IMR-90 (cell line): Measurements from ENCODE around the gene MEGF11. TPM values are rescaled to one million over a fixed set of nuclear protein-coding genes. Genes with fewer than 3 reads are reported as not detected.

Source experiments
- ATAC-seq: fragments of 200-7000 bp; cut with Tn5 transposase; 2 replicates; pipeline ENCODE4 v1.9.1; 2020; ENCODE audit warnings: low read depth, mild to moderate bottlenecking, moderate library complexity
- BruUV-seq: library from RNA; stranded (reverse); fragments of 400-500 nt; replicated peaks from 2 replicates; lab custom pipeline; 2021; lab: Mats Ljungman, UMichigan
- CTCF ChIA-PET: fragments of 300-600 bp; formaldehyde crosslinking; extraction: SDS; loops from one replicate; lab custom pipeline; 2021; ENCODE audit warnings: antibody characterized with exemption; lab: Yijun Ruan, JAX
- POLR2A ChIA-PET: fragments of 300-600 bp; sonication (Branson Sonifier 250); formaldehyde crosslinking; loops from one replicate; lab custom pipeline; 2022; ENCODE audit warnings: antibody characterized with exemption; ENCODE audit not compliant: unreplicated experiment; lab: Charles Lee
- DNase-seq: peaks from one replicate; pipeline ENCODE4 v3.0.0; 2013
- H2AFZ ChIP-seq: replicated peaks from 2 replicates; pipeline ENCODE3; 2013; ENCODE audit warnings: low read length, mild to moderate bottlenecking; ENCODE audit not compliant: poor library complexity
- H2AK5ac ChIP-seq: 2 replicates; pipeline ENCODE4 v1.6.1; 2013; ENCODE audit warnings: low read depth, low read length, inconsistent platforms
- H2AK9ac ChIP-seq: replicated peaks from 2 replicates; pipeline ENCODE3; 2013; ENCODE audit warnings: mild to moderate bottlenecking, low read depth, low read length, moderate library complexity; ENCODE audit not compliant: poor library complexity
- H2BK120ac ChIP-seq: 2 replicates; pipeline ENCODE4 v1.6.1; 2013; ENCODE audit warnings: low read depth, low read length, inconsistent platforms
- H2BK15ac ChIP-seq: 3 replicates; pipeline ENCODE4 v1.6.1; 2013; ENCODE audit warnings: low read depth, low read length, inconsistent platforms
- H2BK20ac ChIP-seq: 2 replicates; pipeline ENCODE4 v1.6.1; 2013; ENCODE audit warnings: low read depth, mild to moderate bottlenecking, inconsistent platforms, low read length, moderate library complexity
- H2BK5ac ChIP-seq: 2 replicates; pipeline ENCODE4 v1.6.1; 2013; ENCODE audit warnings: mild to moderate bottlenecking, low read depth, low read length, inconsistent platforms; ENCODE audit not compliant: poor library complexity, severe bottlenecking
- H3K14ac ChIP-seq: replicated peaks from 2 replicates; pipeline ENCODE4 v1.6.1; 2013; ENCODE audit warnings: low read depth, low read length, inconsistent platforms
- H3K18ac ChIP-seq: 2 replicates; pipeline ENCODE4 v1.6.1; 2013; ENCODE audit warnings: low read depth, low read length, control low read depth
- H3K23ac ChIP-seq: 2 replicates; pipeline ENCODE4 v1.6.1; 2013; ENCODE audit warnings: low read depth, low read length, inconsistent platforms
- H3K27ac ChIP-seq: 2 replicates; pipeline ENCODE4 v1.5.1; 2013; ENCODE audit warnings: mild to moderate bottlenecking, control low read depth, low read length; ENCODE audit not compliant: insufficient read depth
- H3K27me3 ChIP-seq: 2 replicates; pipeline ENCODE4 v1.6.1; 2013; ENCODE audit warnings: low read length; ENCODE audit not compliant: control insufficient read depth, insufficient read depth
- H3K36me3 ChIP-seq: 2 replicates; pipeline ENCODE4 v1.6.1; 2013; ENCODE audit warnings: low read length, mixed read lengths; ENCODE audit not compliant: control insufficient read depth, insufficient read depth
- H3K4ac ChIP-seq: 2 replicates; pipeline ENCODE4 v1.6.1; 2013; ENCODE audit warnings: low read depth, low read length, inconsistent platforms
- H3K4me1 ChIP-seq: 2 replicates; pipeline ENCODE4 v1.6.1; 2013; ENCODE audit warnings: low read length, mixed read lengths; ENCODE audit not compliant: control insufficient read depth, insufficient read depth
- H3K4me2 ChIP-seq: 2 replicates; pipeline ENCODE4 v1.6.1; 2013; ENCODE audit warnings: low read depth, mild to moderate bottlenecking, control low read depth, low read length, moderate library complexity
- H3K4me3 ChIP-seq: 2 replicates; pipeline ENCODE4 v1.5.1; 2013; ENCODE audit warnings: low read depth, mild to moderate bottlenecking, control low read depth, low read length, moderate library complexity; ENCODE audit not compliant: insufficient read depth
- H3K56ac ChIP-seq: 2 replicates; pipeline ENCODE4 v1.6.1; 2013; ENCODE audit warnings: low read length, inconsistent platforms; ENCODE audit not compliant: insufficient read depth; ENCODE audit errors: extremely low read depth
- H3K79me1 ChIP-seq, 2 experiments: 2 replicates each; pipeline ENCODE4 v1.6.1; 2013; ENCODE audit warnings: low read length in 2 of 2, inconsistent platforms in 1 of 2, low read depth in 1 of 2
- H3K9ac ChIP-seq: 2 replicates; pipeline ENCODE4 v1.6.1; 2013; ENCODE audit warnings: low read depth, low read length, control low read depth
- H3K9me1 ChIP-seq: 2 replicates; pipeline ENCODE4 v1.6.1; 2013; ENCODE audit warnings: low read length, inconsistent platforms; ENCODE audit not compliant: insufficient read depth
- H3K9me3 ChIP-seq: 2 replicates; pipeline ENCODE4 v1.6.1; 2013; ENCODE audit warnings: low read length; ENCODE audit not compliant: control insufficient read depth, insufficient read depth
- H4K20me1 ChIP-seq: 2 replicates; pipeline ENCODE4 v1.6.1; 2013; ENCODE audit warnings: low read length, inconsistent platforms; ENCODE audit not compliant: insufficient read depth
- H4K5ac ChIP-seq: 2 replicates; pipeline ENCODE4 v1.6.1; 2013; ENCODE audit warnings: mild to moderate bottlenecking, low read depth, low read length, control low read depth
- H4K8ac ChIP-seq, 2 experiments: 2 replicates each; pipeline ENCODE4 v1.6.1; 2013; ENCODE audit warnings: low read depth in 2 of 2, low read length in 2 of 2, control low read depth in 1 of 2, inconsistent platforms in 1 of 2
- H4K91ac ChIP-seq: 2 replicates; pipeline ENCODE4 v1.6.1; 2013; ENCODE audit warnings: low read depth, low read length, inconsistent platforms; ENCODE audit not compliant: insufficient read depth
- BHLHE40 ChIP-seq: fragments of 150-350 bp; IDR thresholded peaks from 2 replicates; pipeline ENCODE4 v1.6.1; 2016; ENCODE audit warnings: mild to moderate bottlenecking, low read depth, low read length
- CEBPB ChIP-seq: IDR thresholded peaks from 2 replicates; pipeline ENCODE4 v1.6.1; 2012; ENCODE audit warnings: low read depth, low read length, improper control_type of control experiment
- CTCF ChIP-seq: conservative IDR thresholded peaks from 2 replicates; pipeline ENCODE4 v1.5.1; 2012; ENCODE audit warnings: mild to moderate bottlenecking, low read depth, low read length, improper control_type of control experiment
- ELK1 ChIP-seq: fragments of 150-350 bp; IDR thresholded peaks from 2 replicates; pipeline ENCODE4 v1.6.1; 2016; ENCODE audit warnings: low read depth, mild to moderate bottlenecking, low read length, moderate library complexity, borderline replicate concordance
- FOS ChIP-seq: fragments of 150-350 bp; IDR thresholded peaks from 2 replicates; pipeline ENCODE4 v1.6.1; 2016; ENCODE audit warnings: low read depth, low read length
- MAZ ChIP-seq: IDR thresholded peaks from 2 replicates; pipeline ENCODE4 v1.6.1; 2012; ENCODE audit warnings: low read depth, mild to moderate bottlenecking, low read length, improper control_type of control experiment, moderate library complexity, borderline replicate concordance
- MXI1 ChIP-seq: IDR thresholded peaks from 2 replicates; pipeline ENCODE4 v1.6.1; 2012; ENCODE audit warnings: low read depth, mild to moderate bottlenecking, low read length, moderate library complexity, borderline replicate concordance
- POLR2A ChIP-seq: IDR thresholded peaks from 2 replicates; pipeline ENCODE4 v1.6.1; 2012; ENCODE audit warnings: mild to moderate bottlenecking, low read depth, low read length
- RAD21 ChIP-seq: IDR thresholded peaks from 2 replicates; pipeline ENCODE4 v1.6.1; 2012; ENCODE audit warnings: low read length, improper control_type of control experiment
- RFX5 ChIP-seq: IDR thresholded peaks from 2 replicates; pipeline ENCODE4 v1.8.0; 2012; ENCODE audit warnings: low read depth, mild to moderate bottlenecking, low read length, moderate library complexity
- SMC3 ChIP-seq: fragments of 150-350 bp; IDR thresholded peaks from 2 replicates; pipeline ENCODE4 v1.6.1; 2016; ENCODE audit warnings: low read depth, mild to moderate bottlenecking, antibody characterized with exemption, low read length, moderate library complexity
- USF2 ChIP-seq: fragments of 150-350 bp; IDR thresholded peaks from 2 replicates; pipeline ENCODE4 v1.6.1; 2017; ENCODE audit warnings: mild to moderate bottlenecking, antibody characterized with exemption, low read length, low read depth
- WGBS, 2 experiments: methylation state at CpG; one replicate each; pipeline versions ENCODE4 v1.1.5 to v1.1.7; 2013; ENCODE audit warnings: missing lambda C conversion rate in 2 of 2; ENCODE audit not compliant: insufficient read length in 1 of 2; ENCODE audit errors: extremely low coverage in 2 of 2; 5-methylcytosine and 5-hydroxymethylcytosine counted together
- dilution Hi-C: fragments of 300-500 bp; cut with HindIII; formaldehyde crosslinking; loops from one replicate; pipeline ENCODE4 v1.14.3; 2018; ENCODE audit warnings: low sequenced_read_pairs; ENCODE audit not compliant: unreplicated experiment
- in situ Hi-C: fragments of 300-500 bp; cut with MboI; formaldehyde crosslinking; loops from 3 replicates; pipeline ENCODE4 v1.14.3; 2019; ENCODE audit warnings: low sequenced_read_pairs, inconsistent platforms, mixed read lengths
- intact Hi-C: fragments of 100-400 bp; cut with micrococcal nuclease; formaldehyde crosslinking; loops from 2 replicates; pipeline ENCODE4 v1.10.0; 2022
- polyA plus RNA-seq, 3 experiments: library from polyadenylated mRNA; depleted of rRNA; stranded (reverse); fragments of >200 nt; gene quantifications; 2 replicates each; pipeline ENCODE4 v1.2.3, GENCODE V29; 2012; ENCODE audit warnings: low replicate concordance in 1 of 3
- total RNA-seq: library from RNA; depleted of rRNA; stranded (reverse); fragments of >200 nt; gene quantifications from 2 replicates; pipeline ENCODE4 v1.2.3, GENCODE V29; 2012

MEGF11 gene
- total and polyA plus RNA-seq, 2 of the 4 experiments (the other 2 are of a cell fraction) = not detected

- Histone ChIP-seq H3K27ac (peak within 1 kb of the TSS; percentile 91), H3K36me3 (no peaks in the 10 kb centered on the region), H3K4me3 (peak within 1 kb of the TSS; percentile 58), H3K9ac (peak within 1 kb of the TSS; percentile 95), H4K8ac (peak within 1 kb of the TSS; percentile 80 to 99), H3K4me1 (no peaks in the 10 kb centered on the region), H3K14ac (peak within 1 kb of the TSS; percentile 98), H3K4me2 (peak within 1 kb of the TSS; percentile 75), H2BK120ac (peak within 1 kb of the TSS; percentile 90), H3K9me3 (no peaks in the 10 kb centered on the region), H2AFZ (peak within 1 kb of the TSS; percentile 98), H3K9me1 (no peaks in the 10 kb centered on the region), H3K18ac (peak within 1 kb of the TSS; percentile 68), H3K79me1 (peaks cover 0 to 12% of the 10 kb centered on the region in 2 experiments; a peak in 2 of 4 replicates), H2BK15ac (peak within 1 kb of the TSS; percentile 92; the same call in 1 of the 3 replicates), H3K56ac (peak within 1 kb of the TSS; percentile 97), H4K20me1 (peaks cover 18% of the 10 kb centered on the region), H2AK5ac (peak within 1 kb of the TSS; percentile 92), H2BK5ac (peak within 1 kb of the TSS; percentile 95), H2AK9ac (peak within 1 kb of the TSS; percentile 96), H2BK20ac (peak within 1 kb of the TSS; percentile 60; the same call in 1 of the 2 replicates), H3K23ac (peak within 1 kb of the TSS; percentile 87), H4K91ac (peak within 1 kb of the TSS; percentile 92), H4K5ac (peak within 1 kb of the TSS; percentile 74), H3K27me3 (no peaks in the 10 kb centered on the region), H3K4ac (peak within 1 kb of the TSS; percentile 94)
- BruUV-seq = TSS peak; percentile 50
- whole genome bisulfite sequencing, 2 experiments = 0% methylated on average over 44 of the region's 62 CpGs; no CpG with 5 or more reads in 1 of the 2 experiments
- dilution Hi-C loops = no loop called here
- CTCF ChIA-PET = interaction anchor here (0.5 to 1.6 kb wide), 3 partner anchors 13 to 231 kb away, joined by 3 to 6 read pairs (median 4); no protein-coding TSS in a partner anchor
- TF ChIP-seq BHLHE40 (peak; percentile 20; the same call in 1 of the 2 replicates), MAZ (peak; percentile 98), RFX5 (no peak), MXI1 (peak; percentile 70; the same call in 1 of the 2 replicates), POLR2A (peak; percentile 99), SMC3 (0 out of 2 replicates have a peak, but pooled peaks have one; percentile 16), CEBPB (no peak), RAD21 (no peak; the same call in 1 of the 2 replicates), CTCF (peak; percentile 40), ELK1 (0 out of 2 replicates have a peak, but pooled peaks have one; percentile 5), FOS (no peak), USF2 (no peak)
- POLR2A ChIA-PET = interaction anchor here (0.9 to 1.0 kb wide), 3 partner anchors 37 to 258 kb away, joined by 3 read pairs; partner anchors contain the start of gene INTS14
- intact Hi-C loops = loop anchor here (1.0 kb wide), 2 partner anchors 77 to 231 kb away; partner anchors contain the start of gene DENND4A
- peak; percentile 96 for DNase-seq
- peak; percentile 92 for ATAC-seq
- in situ Hi-C loops = no loop called here
These were observed 384.2 kb downstream of the MEGF11 start, which contains the start of gene RAB11A for GRCh38 chr15:65869126-65869953. TSS of gene RAB11A (plus strand) at chr15:65869491. CDS start at chr15:65869586, 95 bp downstream.
